DMS53 (cell line): ENCODE measurements around the gene DLGAP5.

Experiments
- DNase-seq: peaks from one replicate; lab custom pipeline; 2025; lab: John Stamatoyannopoulos, UW

DLGAP5 gene

DNA sequence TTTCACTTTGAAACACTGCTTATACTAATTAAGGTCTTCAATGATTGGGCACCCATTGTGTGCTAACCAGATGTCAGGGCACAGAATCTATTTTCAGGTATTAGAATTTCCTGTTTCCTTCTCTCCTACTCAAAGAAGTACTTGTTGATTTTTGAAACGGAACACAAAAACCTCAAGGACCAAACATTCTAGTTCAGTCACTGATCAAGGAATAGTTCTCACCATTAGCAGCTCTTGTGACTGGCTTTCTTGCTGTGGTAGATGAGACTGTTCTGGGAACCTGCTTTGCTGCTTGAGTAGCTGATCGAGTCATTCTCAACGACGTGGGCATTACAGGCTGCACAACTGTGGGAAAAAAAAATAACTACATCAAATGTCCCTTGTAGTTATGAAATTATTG is 11.0 kb downstream of the DLGAP5 start:
- no peak for DNase-seq

DNA sequence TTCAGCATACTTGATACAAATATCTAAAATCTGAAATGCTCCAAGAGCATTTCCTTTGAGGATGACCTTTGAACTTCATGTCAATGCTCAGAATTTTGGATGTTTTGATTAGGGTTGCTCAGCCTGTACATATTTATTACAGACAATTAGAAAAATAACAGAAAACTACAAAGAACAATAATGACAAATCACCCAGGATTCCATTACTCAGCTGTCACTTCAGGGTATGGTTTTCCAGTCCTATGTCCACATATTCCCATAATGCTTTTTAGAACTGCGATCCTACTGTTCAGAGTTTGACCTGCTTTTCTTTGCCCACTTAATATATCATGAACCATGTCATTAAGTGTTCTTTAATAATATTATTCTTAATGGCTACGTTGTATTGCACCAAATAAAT is 11.4 kb downstream of the DLGAP5 start:
- DNase-seq = no peak

DNA sequence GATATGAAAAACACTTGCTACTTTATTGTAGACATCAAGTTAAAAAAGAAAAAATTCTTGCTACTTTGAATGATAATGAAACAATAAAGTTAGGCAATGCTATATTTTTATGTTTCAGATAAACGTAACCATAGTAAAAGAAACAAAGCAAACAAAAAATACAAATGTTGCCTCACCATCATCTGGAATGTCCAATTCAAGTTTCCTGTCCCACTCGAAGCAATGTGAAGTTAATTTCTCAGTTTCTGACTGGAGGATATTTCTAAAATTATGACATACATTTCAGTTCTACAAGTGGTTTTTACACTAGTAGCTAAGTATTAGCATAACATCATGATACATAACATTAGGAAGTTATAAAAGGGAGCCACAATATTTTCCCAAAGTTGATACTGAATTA is 20.9 kb downstream of the DLGAP5 start:
- no peak for DNase-seq

DNA sequence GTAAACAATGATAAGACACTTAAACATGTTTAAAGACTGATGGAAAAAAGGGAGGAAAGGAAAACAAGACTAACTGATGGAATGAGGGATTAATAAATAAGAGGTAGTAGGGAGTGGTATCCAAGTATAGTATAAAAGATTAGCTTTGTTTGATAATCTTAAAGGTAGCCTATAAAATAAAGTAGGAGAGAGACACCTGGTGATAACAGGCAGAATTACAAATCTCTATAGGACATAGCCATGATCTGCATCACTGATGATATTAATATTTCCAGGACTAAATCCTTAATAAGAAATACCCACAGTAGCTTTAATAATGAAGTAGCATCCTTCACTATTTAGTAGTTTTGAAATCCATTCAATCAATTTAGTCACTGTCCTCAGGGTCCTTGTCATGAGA is 30.4 kb downstream of the DLGAP5 start:
- peak; percentile 66 for DNase-seq

DNA sequence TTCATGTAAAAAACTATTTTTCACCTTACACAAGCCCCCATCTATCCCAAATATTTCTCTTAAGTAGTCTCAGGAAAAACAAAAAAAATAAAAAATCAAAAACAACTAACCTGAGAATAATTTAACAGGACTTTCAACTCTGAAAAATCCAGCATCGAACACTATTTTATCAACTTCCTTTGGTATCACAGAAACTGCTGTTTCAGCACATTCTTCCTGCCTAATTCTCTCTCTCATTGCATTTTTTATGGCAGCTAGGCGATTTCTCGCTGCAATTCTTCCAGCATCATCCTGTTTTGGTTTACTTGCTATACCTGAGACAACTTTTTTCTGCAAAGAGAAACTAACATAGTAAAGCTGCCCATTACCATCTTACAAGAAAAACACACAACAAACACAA is 33.0 kb downstream of the DLGAP5 start:
- DNase-seq = no peak

DNA sequence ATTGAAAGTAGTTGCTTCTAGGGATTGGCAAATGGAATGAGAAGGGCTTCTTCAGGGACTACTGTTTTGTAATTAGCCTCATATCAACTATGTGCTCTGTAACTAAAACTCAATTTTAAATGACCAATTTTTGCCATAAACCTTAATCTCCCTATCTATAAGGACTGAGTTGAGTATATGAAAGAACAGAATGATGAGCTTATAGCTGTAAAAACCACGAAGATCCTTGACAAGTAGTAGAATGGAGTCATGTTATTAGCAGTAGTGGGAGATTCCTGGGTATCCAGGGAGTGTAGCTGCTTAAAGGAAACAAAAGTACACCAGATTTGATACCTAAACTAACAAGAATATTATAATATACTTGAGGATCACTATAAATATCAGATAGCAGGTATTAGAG is 34.3 kb downstream of the DLGAP5 start:
- no peak for DNase-seq

DNA sequence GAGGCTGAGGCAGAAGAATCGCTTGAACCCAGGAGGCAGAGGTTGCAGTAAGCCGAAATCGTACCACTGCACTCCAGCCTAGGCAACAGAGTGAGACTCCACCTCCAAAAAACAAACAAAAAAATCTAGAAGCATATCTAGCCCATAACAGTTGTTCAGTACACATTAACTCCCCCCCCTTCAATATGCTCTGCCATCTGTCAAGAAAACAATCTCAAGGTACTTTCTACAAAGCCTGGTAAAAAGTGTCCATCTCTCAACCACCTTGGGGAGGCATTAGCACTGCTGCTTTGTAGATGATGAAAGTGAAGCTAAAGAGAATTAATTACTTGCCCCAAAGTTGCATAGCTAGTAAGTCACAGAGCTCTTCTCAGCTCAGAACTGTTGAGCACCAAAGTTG is 37.4 kb downstream of the DLGAP5 start:
- DNase-seq = no peak

DNA sequence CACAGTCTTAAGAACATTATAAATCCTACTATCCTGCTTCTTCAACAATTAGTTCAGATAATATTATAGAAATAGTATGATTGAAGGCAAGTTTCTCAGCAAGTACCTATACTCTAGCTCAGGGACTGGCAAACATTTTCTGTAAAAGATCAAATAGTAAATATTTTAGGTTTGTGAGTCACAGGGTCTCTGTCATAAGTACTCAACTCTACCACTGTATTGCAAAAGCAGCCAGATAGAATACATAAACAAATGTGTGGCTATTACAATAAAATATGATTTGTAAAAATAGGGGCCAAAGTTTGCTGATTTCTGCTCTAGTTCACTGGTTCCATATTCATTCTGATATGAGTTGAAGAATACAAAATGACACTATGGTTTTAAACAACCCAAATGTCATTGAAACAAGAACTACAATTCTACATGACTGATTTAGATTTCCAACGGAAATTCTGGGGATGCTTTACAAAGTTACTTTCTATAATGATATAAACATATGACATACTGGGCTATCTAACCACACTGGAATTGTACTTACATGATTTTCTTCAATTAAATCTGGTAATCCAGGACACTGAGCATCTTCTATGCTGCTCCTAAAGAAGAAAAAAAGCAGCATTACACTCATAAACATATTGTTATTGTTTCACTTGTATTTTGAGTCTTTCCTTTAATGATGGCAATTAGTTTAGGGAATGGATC is 39.2 kb downstream of the DLGAP5 start:
- DNase-seq = no peak

DNA sequence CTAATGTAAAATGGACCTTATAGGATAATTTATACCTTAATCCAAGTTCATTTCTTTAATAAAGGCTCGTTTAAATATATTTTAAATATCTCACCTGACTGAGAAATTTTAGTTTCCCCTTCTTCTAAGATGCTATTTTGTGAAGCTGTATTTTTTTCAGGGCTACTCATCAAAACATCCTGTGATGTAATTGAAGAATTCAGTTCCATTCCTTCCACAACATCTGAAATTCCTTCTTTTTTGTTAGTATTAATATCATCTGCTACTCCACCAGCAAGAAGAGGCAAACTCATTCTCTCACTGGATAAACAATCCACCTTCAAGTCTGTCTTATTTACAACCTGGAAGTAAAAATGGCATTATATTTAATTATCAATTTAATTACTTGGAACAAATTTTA is 39.8 kb downstream of the DLGAP5 start:
- no peak for DNase-seq

DNA sequence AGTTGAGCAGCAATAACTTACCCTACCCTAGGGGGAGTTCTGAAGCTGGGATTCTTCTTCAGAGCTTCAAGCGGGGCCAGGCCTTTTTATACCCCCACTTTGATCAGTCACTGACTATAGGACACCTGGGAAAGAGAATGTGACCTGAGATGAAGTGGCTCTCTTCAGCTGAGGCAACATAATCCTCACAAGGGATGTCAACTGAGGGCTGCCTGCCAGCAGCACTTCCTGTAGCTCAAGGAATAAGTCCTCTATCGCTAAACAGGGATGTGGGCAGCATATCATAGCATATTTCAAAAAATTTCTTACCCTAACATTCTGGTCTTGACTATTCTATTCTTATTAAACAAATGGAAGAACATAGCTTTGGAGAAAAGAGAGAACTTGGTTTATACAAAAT is 45.0 kb downstream of the DLGAP5 start:
- peak; percentile 10 for DNase-seq

DNA sequence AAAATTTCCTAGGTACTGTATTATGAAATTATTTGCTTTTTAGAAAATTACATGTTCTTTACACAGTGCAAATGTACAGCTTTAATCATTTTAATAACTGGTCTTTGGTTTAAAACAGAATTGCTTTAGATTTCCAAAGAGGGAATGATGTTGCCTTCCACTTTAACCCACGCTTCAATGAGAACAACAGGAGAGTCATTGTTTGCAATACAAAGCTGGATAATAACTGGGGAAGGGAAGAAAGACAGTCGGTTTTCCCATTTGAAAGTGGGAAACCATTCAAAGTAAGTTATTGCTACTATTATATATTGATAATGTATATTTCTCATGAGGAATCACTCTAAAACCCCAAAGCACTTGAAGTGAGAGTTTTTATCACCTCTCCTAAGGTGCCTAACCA is 48.9 kb downstream of the DLGAP5 start:
- no peak for DNase-seq

DNA sequence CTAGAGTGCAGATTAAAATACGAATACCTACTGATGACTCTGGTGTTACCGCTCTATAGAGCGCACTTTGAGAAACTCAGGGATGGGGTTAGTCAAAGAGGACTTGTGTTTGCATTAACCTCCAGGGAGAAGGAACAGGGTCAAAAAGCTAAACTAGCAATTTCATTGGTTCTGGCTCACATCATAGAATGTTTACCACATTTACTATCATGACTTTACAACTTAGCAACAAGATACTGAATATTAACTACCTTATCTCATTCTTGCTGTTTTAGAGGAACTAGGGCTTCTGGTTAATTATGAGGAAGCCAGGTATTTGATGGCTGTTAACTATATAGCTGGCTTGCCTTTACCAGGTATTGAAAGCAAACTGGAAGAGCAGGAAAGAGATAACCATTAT is 49.6 kb downstream of the DLGAP5 start:
- DNase-seq = no peak

DNA sequence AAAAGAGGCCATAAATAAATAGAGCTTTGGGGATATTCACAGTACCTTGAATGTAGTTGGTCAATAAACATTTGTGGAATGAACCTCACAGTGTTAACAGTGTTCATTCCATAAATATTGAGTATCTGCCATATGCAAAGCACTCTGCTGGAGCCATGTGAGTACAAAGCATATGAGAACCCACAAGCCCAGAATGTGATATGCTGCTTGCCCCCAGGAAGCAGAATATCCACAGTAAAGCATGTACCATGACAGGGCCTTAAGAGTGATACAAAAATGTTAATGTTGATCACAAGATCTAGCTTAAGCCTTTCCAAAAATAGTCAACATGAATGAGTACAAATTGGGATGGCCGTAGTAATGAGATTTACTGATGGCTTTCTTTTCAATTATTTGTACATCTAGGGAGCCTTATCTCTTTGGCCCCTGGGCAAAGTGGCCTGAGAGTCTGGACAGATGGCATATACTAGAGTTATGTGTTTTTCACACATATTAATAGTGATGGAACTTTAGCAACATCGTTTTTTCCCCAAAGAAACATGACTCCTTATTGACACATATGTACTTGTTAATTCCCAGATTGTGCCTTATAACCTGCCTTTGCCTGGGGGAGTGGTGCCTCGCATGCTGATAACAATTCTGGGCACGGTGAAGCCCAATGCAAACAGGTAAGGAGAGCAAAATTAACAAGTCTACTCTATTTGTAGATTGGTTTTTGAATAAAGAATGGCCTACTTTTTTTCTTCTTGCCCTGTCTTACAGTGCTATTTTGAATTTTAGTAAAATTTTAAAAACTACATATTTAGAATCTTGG is 51.5 kb downstream of the DLGAP5 start:
- DNase-seq = no peak

DNA sequence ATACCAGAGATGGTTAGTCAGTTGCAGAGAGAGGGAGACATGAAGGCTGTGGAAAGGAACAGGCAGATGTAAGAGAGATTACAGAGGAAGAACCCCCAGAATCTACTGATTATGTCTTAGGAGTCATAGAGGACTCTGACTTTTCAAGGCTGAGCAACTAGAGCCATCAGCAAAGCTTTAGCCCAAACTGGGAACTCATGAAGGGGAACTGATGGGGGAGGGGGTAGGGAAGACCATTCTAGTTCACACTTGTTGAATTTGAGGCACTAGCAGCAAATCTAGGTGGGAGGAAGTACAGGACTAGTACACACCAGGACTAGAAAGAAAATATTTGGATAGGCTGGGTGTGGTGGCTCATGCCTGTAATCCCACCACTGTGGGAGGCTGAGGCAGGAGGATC is 52.2 kb downstream of the DLGAP5 start:
- no peak for DNase-seq

DNA sequence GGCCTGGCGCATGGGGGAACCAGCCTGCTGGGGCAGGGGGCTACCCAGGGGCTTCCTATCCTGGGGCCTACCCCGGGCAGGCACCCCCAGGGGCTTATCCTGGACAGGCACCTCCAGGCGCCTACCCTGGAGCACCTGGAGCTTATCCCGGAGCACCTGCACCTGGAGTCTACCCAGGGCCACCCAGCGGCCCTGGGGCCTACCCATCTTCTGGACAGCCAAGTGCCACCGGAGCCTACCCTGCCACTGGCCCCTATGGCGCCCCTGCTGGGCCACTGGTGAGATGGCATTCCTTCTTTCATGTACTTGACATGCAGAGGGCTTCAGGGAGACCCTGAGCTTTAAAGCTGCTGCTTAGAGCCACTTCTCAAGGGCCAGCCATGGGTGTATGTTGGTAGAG is 53.3 kb downstream of the DLGAP5 start:
- DNase-seq = peak; percentile 29

DNA sequence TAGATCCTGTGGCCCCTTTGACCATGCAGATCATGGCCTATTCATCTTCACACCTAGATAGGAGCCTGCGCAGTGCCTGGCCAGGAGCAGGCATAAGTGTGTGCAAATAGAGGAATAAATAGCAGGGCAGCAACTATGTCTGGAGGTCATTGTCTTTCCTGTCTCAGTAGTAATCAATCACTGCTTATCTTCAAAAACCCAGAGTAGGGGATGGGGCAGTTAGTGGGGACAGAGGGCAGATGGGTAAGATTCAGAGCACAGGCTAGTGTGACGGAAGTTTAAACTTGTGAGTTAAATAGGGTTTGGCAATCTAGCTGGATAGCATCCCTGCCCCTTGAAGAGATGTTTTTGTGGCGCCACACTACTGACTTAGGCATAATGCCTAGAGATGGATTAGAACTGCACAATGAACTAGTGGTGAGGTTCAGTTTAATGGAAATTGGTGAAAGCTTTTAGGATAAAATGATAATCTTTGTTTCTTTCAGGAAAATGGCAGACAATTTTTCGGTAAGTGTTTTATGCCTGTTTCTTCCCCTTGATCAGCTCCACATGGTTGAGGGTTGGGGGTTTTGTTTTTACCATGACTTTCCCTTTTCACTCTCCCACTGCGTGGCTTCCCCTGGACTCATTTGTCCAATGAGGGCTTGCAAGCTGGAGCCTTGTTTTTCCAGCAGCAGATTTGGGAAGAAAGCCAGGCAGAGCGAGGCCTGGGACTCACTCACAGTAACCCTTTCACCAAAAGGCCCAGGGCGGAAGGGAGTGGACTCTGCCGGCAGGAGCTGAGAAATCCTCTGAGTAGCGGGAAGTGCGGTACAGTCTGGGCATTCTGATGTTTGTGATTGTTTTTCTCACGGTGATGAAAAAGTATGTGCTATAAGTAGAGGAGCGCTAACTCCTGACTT is 54.2 kb downstream of the DLGAP5 start:
- no peak for DNase-seq

DNA sequence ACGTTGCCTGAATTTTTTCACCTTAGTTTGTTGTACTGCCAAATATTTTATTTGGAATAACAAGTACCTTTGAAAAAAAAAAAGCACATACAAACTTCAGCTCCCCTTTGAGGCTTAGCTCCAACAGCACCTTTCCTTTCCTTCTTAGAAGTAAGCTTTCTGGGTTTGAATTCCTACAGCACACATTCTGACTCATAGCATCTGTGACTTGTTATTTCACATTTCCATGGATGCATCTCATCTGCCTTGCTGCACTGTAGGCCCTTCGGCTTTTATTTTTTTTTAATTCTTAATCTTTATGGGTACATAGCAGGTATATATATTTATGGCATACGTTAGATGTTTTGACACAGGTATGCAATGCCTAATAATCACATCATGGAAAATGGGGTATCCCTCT is 55.1 kb downstream of the DLGAP5 start:
- DNase-seq = no peak

DNA sequence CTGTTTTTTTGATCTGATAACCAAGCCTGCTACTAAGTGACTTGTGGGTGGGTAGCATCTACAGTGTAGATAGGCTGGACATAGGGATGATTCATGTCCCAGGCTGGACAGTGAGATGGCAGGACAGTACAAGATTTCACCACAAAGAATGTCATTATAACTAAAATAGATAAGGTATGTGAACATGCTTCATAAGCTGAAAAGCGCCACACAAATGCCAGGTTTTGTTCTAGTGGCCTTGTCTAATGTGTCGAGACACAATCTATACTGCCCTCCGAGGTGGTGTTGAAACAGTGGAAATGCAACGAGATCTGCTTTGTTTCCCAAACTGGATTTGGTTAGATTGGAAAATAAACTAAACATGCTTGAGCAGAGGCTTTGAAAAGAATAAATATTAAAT is 58.0 kb downstream of the DLGAP5 start:
- DNase-seq = peak; percentile 35

DNA sequence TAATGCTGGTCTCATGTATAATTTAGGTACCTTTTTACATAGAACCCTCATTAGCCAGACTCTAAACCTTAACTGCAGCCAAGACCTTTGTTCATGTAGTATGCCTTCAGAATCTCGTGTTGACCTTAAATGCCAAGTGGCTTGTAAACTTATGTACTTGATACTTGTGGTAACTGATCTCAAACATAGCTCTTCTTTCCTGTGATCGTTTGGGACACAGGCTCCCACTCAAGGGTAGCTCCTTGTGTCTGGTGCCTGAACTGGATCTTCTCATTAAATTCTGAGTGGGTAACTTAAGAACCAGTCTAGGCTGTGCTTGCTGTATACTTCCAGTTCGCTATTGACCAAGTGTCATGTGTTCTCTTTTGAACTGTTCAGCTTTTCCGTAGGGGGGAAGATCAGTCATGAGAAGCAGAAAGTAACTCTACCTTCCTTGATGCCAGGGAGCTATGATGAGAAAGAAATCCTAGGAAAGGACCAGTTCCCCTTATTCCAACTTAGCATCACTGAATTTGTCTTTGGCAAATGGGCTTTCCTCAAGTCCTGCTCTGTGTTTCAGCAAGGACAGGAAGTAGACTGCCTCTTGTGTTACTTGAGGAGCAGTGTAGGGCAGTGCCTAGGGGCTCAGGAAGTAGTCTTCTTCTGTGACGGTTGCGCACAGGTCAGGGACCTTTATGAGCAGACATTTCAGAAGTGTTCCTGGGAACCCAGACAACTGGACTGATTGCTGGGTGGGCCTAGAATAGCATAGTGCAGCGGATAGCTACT is 59.8 kb downstream of the DLGAP5 start:
- no peak for DNase-seq

DNA sequence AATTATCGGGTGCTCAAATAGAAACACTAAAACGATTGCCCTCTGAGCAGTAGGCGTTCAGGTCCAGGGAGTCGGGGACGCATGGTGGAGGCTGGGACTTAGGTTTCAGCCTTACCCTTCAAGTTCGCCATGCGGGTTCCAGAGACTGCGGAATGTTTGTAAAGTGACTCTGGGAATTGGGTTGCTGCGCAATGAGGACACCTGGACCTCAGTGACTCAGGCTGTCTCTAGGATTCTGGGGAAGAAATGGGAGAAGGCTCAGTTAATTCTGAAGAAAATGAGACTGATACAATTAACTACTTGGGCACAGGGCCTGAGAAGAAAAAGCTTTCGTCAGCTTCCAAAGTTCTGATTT is 61.2 kb downstream of the DLGAP5 start:
- peak; percentile 74 for DNase-seq

DNA sequence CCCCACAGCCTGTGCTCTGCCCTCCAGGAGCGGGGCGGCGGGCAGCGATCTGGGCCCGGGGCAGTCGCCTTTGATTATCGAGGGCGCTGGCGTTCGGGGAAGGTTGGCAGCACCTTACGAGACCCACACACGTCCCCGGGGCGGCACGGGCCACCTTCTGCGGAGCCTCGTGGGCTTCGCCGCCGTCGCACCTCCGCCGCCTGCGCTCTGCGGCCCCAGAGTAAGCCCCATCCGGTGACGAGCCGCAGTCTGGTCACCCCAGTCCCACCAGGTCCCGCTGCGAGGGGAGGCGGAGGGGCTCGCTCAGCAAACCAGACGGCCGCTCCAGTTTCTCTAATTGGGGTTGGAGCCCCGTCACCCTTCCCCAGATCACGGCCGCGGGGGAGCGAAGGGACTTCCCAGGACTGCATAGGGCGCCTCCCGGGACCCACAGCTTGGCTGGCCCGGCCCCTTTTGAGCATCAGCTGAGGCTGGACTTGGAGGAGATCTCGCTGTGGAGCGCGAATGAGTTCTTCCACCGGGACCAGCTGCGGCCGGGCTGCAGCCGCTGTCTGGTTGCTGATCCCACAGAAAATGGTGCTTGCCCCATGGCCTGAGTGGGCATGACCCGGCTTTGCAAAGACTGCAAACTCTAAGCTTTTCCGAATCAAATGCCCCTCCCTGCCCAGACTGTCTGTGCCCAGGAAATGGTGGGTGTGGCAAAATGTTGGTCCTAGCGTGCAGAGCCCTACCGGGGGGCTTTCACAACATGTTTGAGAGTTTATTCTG is 61.8 kb downstream of the DLGAP5 start:
- peak; percentile 78 for DNase-seq
